GM23338 (cell line): ENCODE measurements around the gene S100A7. TPM values are rescaled to one million over a fixed set of nuclear protein-coding genes. Genes with fewer than 3 reads are reported as not detected.

Experiments
- ATAC-seq: fragments of 200-7000 bp; cut with Tn5 transposase; 3 replicates; pipeline ENCODE4 v1.9.1; 2020
- DNase-seq: peaks from one replicate; pipeline ENCODE4 v3.0.0-alpha.2; 2015; ENCODE audit warnings: low spot score
- H2AFZ ChIP-seq: fragments of 200-600 bp; sonication (generic); 2 replicates; pipeline ENCODE4 v1.8.0; 2016; ENCODE audit warnings: antibody characterized with exemption, mild to moderate bottlenecking, moderate library complexity
- H3F3A ChIP-seq: fragments of 200-600 bp; sonication (generic); replicated peaks from 2 replicates; pipeline ENCODE4 v1.8.0; 2017; ENCODE audit warnings: antibody characterized with exemption, mixed run types, low read depth
- H3K27ac ChIP-seq: fragments of 200-600 bp; sonication (generic); 2 replicates; pipeline ENCODE4 v1.6.1; 2016; ENCODE audit warnings: low read depth
- H3K27me3 ChIP-seq: fragments of 200-600 bp; sonication (generic); 2 replicates; pipeline ENCODE4 v1.8.0; 2016; ENCODE audit warnings: mild to moderate bottlenecking, mixed run types, moderate library complexity; ENCODE audit not compliant: insufficient read depth
- H3K36me3 ChIP-seq: fragments of 200-600 bp; sonication (generic); 2 replicates; pipeline ENCODE4 v1.8.0; 2016; ENCODE audit warnings: mild to moderate bottlenecking; ENCODE audit not compliant: insufficient read depth
- H3K4me1 ChIP-seq: fragments of 200-600 bp; sonication (generic); 2 replicates; pipeline ENCODE4 v1.8.0; 2016; ENCODE audit warnings: mild to moderate bottlenecking, moderate library complexity; ENCODE audit not compliant: insufficient read depth
- H3K4me2 ChIP-seq: fragments of 200-600 bp; sonication (generic); 2 replicates; pipeline ENCODE4 v1.7.1; 2017; ENCODE audit warnings: mixed run types
- H3K4me3 ChIP-seq: fragments of 200-600 bp; sonication (generic); 2 replicates; pipeline ENCODE4 v1.6.1; 2016; ENCODE audit warnings: mixed run types
- H3K79me2 ChIP-seq: fragments of 200-600 bp; sonication (generic); replicated peaks from 2 replicates; pipeline ENCODE4 v1.8.0; 2017; ENCODE audit warnings: mild to moderate bottlenecking; ENCODE audit not compliant: insufficient read depth
- H3K9me2 ChIP-seq: fragments of 200-600 bp; sonication (generic); 2 replicates; pipeline ENCODE4 v1.8.0; 2017; ENCODE audit not compliant: insufficient read depth
- H4K20me1 ChIP-seq: fragments of 200-600 bp; sonication (generic); replicated peaks from 2 replicates; pipeline ENCODE4 v1.8.0; 2017; ENCODE audit warnings: mild to moderate bottlenecking; ENCODE audit not compliant: insufficient read depth
- H3K27ac Mint-ChIP-seq: 2 replicates; pipeline ENCODE4 v1.8.0; 2020; ENCODE audit warnings: inconsistent platforms, mild to moderate bottlenecking, moderate library complexity, mixed read lengths
- H3K27me3 Mint-ChIP-seq: 3 replicates; pipeline ENCODE4 v1.8.0; 2022; ENCODE audit warnings: low read depth, mild to moderate bottlenecking, moderate library complexity, mixed read lengths, inconsistent platforms; ENCODE audit not compliant: insufficient read depth, poor library complexity
- H3K36me3 Mint-ChIP-seq: 3 replicates; pipeline ENCODE4 v1.8.0; 2021; ENCODE audit warnings: low read depth, mild to moderate bottlenecking, inconsistent platforms, moderate library complexity, mixed read lengths
- H3K4me1 Mint-ChIP-seq: 3 replicates; pipeline ENCODE4 v1.8.0; 2020; ENCODE audit warnings: mild to moderate bottlenecking, inconsistent platforms, mixed read lengths
- H3K4me3 Mint-ChIP-seq: 3 replicates; pipeline ENCODE4 v1.8.0; 2021; ENCODE audit warnings: moderate library complexity, mild to moderate bottlenecking, inconsistent platforms, mixed read lengths
- H3K9me3 Mint-ChIP-seq: 3 replicates; pipeline ENCODE4 v1.8.0; 2020; ENCODE audit warnings: moderate library complexity, mild to moderate bottlenecking, inconsistent platforms, mixed read lengths
- CREB1 ChIP-seq: fragments of 250-450 bp; sonication (Bioruptor Pico); IDR thresholded peaks from 2 replicates; pipeline ENCODE4 v1.5.0; 2020; ENCODE audit warnings: low read depth, mild to moderate bottlenecking, moderate library complexity
- CTCF ChIP-seq, 2 experiments: fragments of 200-600 bp in 1 of 2; sonication (generic) in 1 of 2; conservative IDR thresholded peaks; 2 replicates each; pipeline versions ENCODE4 v1.5.1 to v1.6.1; 2016 to 2017; ENCODE audit warnings: antibody characterized with exemption in 2 of 2, low read depth in 2 of 2, mild to moderate bottlenecking in 2 of 2, moderate library complexity in 1 of 2
- ETS1 ChIP-seq: IDR thresholded peaks from 2 replicates; pipeline ENCODE4 v1.6.1; 2016; ENCODE audit warnings: antibody characterized with exemption
- EZH2 ChIP-seq: fragments of 200-600 bp; sonication (generic); IDR thresholded peaks from one replicate; pipeline ENCODE4 v1.8.0; 2017; ENCODE audit warnings: antibody characterized with exemption, mild to moderate bottlenecking, low read depth; ENCODE audit not compliant: unreplicated experiment
- EZH2phosphoT487 ChIP-seq: fragments of 200-600 bp; sonication (generic); IDR thresholded peaks from one replicate; pipeline ENCODE4 v1.8.1; 2018; ENCODE audit warnings: antibody characterized with exemption; ENCODE audit not compliant: unreplicated experiment
- JUNB ChIP-seq: IDR thresholded peaks from one replicate; pipeline ENCODE4 v1.6.1; 2016; ENCODE audit warnings: antibody characterized with exemption; ENCODE audit not compliant: unreplicated experiment
- NANOG ChIP-seq: IDR thresholded peaks from 2 replicates; pipeline ENCODE4 v1.6.1; 2016; ENCODE audit warnings: antibody characterized with exemption, borderline replicate concordance
- POLR2AphosphoS5 ChIP-seq: IDR thresholded peaks from 2 replicates; pipeline ENCODE4 v1.6.1; 2016; ENCODE audit warnings: antibody characterized with exemption, low read depth
- REST ChIP-seq: IDR thresholded peaks from one replicate; pipeline ENCODE4 v1.6.1; 2018; ENCODE audit warnings: antibody characterized with exemption; ENCODE audit not compliant: unreplicated experiment
- STAT1 ChIP-seq: IDR thresholded peaks from one replicate; pipeline ENCODE4 v1.6.1; 2016; ENCODE audit warnings: antibody characterized with exemption; ENCODE audit not compliant: unreplicated experiment
- ZNF114 ChIP-seq: fragments of 250-450 bp; sonication (Bioruptor Pico); IDR thresholded peaks from 2 replicates; pipeline ENCODE4 v1.5.0; 2020; ENCODE audit warnings: mild to moderate bottlenecking, moderate library complexity
- ZNF331 ChIP-seq: fragments of 250-450 bp; sonication (Bioruptor Pico); IDR thresholded peaks from 2 replicates; pipeline ENCODE4 v1.5.0; 2020; ENCODE audit warnings: low read depth, mild to moderate bottlenecking, moderate library complexity
- ZNF462 ChIP-seq: fragments of 250-450 bp; sonication (Bioruptor Pico); IDR thresholded peaks from 2 replicates; pipeline ENCODE4 v1.5.0; 2020; ENCODE audit warnings: mild to moderate bottlenecking, moderate library complexity
- polyA plus RNA-seq: library from polyadenylated mRNA; unstranded; fragments of >200 nt; fragmentation: Nextera tagmentation; extraction: Ambion mirVana; gene quantifications from 2 replicates; pipeline ENCODE4 v1.2.1, GENCODE V29; 2016
- total RNA-seq: library from RNA; depleted of rRNA; stranded (reverse); fragments of >200 nt; shearing (Covaris generic); gene quantifications from 2 replicates; pipeline ENCODE4 v1.2.3, GENCODE V29; 2014

Gene S100A7
- total and polyA plus RNA-seq, 2 experiments from 2014 or later, result not detected

- no peaks in the 10 kb centered on the region for H3F3A ChIP-seq
- H3K4me3 Mint-ChIP-seq, result no peak overlapping the region
Observed at GRCh38 chr1:153456396-153456795, 4.1 kb downstream of the S100A7 start.

More at GRCh38 chr1:153456396-153456795, 4.1 kb downstream of the S100A7 start:
- TF ChIP-seq ZNF462 (CRISPR knock-in tag), result no peak
- TF ChIP-seq STAT1, result no peak
- no peak for TF ChIP-seq CREB1 (CRISPR knock-in tag)
- TF ChIP-seq NANOG, result no peak
- TF ChIP-seq ZNF114, result no peak
- no peak for TF ChIP-seq CTCF (conservative IDR thresholded peaks at IDR 0.05; ENCODE audit: low read depth in 2 of 2)
- no peak for TF ChIP-seq ZNF331 (CRISPR knock-in tag)
- TF ChIP-seq POLR2AphosphoS5, result no peak
- no peak for TF ChIP-seq EZH2phosphoT487
- TF ChIP-seq ETS1, result no peak
- TF ChIP-seq JUNB, result no peak
- no peak for TF ChIP-seq REST
- TF ChIP-seq EZH2, result no peak
- Histone ChIP-seq H3K4me1 (no peaks in the 10 kb centered on the region), H3K4me2 (no peak overlapping the region), H3K4me3 (no peak overlapping the region), H3K36me3 (no peaks in the 10 kb centered on the region), H3K79me2 (no peaks in the 10 kb centered on the region), H2AFZ (no peak overlapping the region), H3K27ac (no peak overlapping the region), H3K9me2 (no peaks in the 10 kb centered on the region), H4K20me1 (no peaks in the 10 kb centered on the region), H3K27me3 (no peaks in the 10 kb centered on the region)
- no peak for DNase-seq
- Mint-ChIP-seq H3K27me3 (peaks cover 3% of the 10 kb centered on the region), H3K27ac (no peak overlapping the region), H3K9me3 (no peaks in the 10 kb centered on the region), H3K36me3 (no peaks in the 10 kb centered on the region), H3K4me1 (no peaks in the 10 kb centered on the region; the same call in 2 of the 3 replicates)
- no peak for ATAC-seq
